Common myeloid progenitor, CD34-positive (primary cell): ENCODE measurements around the gene KLRC4.
"Not testable (repeated sequence)": the region's sequence is repeated elsewhere in the genome, so short reads cannot be mapped to it uniquely, and the experiment has no call there.

Source experiments
- CTCF ChIA-PET: fragments of 350-600 bp; sonication (Branson Sonifier 250); formaldehyde crosslinking; loops from one replicate; lab custom pipeline; 2021; ENCODE audit warnings: antibody characterized with exemption; lab: Charles Lee
- POLR2A ChIA-PET: fragments of 350-600 bp; sonication (Branson Sonifier 250); formaldehyde crosslinking; loops from one replicate; lab custom pipeline; 2021; ENCODE audit warnings: antibody characterized with exemption; lab: Charles Lee
- DNase-seq, 3 donors: peaks; one replicate each; pipeline versions ENCODE4 v3.0.0 to v3.0.0-alpha.2; 2013
- H3K27ac ChIP-seq, 2 experiments: 1 replicate in 1 of 2; 2 replicates in 1 of 2; pipeline ENCODE4 v1.7.0; 2013; ENCODE audit warnings: inconsistent platforms in 2 of 2, low read length in 2 of 2, mild to moderate bottlenecking in 2 of 2, low read depth in 1 of 2, moderate library complexity in 1 of 2; ENCODE audit not compliant: severe bottlenecking in 2 of 2, insufficient read depth in 1 of 2, poor library complexity in 1 of 2
- H3K27me3 ChIP-seq, 5 experiments: replicated peaks in 2 of 5; 1 replicate in 3 of 5; 2 replicates in 2 of 5; pipeline versions ENCODE4 v1.6.1 to v1.7.0; 2013; ENCODE audit warnings: low read length in 4 of 5, mild to moderate bottlenecking in 2 of 5, moderate library complexity in 2 of 5, inconsistent platforms in 1 of 5; ENCODE audit not compliant: insufficient read depth in 5 of 5, control insufficient read depth in 4 of 5
- H3K36me3 ChIP-seq, 4 experiments: 1 replicate in 2 of 4; 2 replicates in 2 of 4; pipeline versions ENCODE4 v1.6.1 to v1.7.0; 2013; ENCODE audit warnings: low read length in 3 of 4, control low read depth in 1 of 4, mild to moderate bottlenecking in 1 of 4; ENCODE audit not compliant: control insufficient read depth in 4 of 4, insufficient read depth in 4 of 4
- H3K4me1 ChIP-seq, 4 experiments: 1 replicate in 3 of 4; 2 replicates in 1 of 4; pipeline versions ENCODE4 v1.6.1 to v1.7.1; 2013; ENCODE audit warnings: low read length in 3 of 4, mild to moderate bottlenecking in 3 of 4, control low read depth in 1 of 4, inconsistent platforms in 1 of 4, moderate library complexity in 1 of 4; ENCODE audit not compliant: control insufficient read depth in 4 of 4, insufficient read depth in 4 of 4; ENCODE audit errors: control extremely low read depth in 1 of 4
- H3K4me3 ChIP-seq, 7 experiments: 1 replicate in 4 of 7; 2 replicates in 3 of 7; pipeline versions ENCODE4 v1.5.1 to v1.7.0; 2013; ENCODE audit warnings: mild to moderate bottlenecking in 7 of 7, low read length in 6 of 7, moderate library complexity in 6 of 7, inconsistent platforms in 2 of 7, low read depth in 2 of 7, control low read depth in 1 of 7; ENCODE audit not compliant: insufficient read depth in 4 of 7, control insufficient read depth in 1 of 7; ENCODE audit errors: extremely low read depth in 1 of 7
- H3K9me3 ChIP-seq, 5 experiments: 1 replicate in 4 of 5; 2 replicates in 1 of 5; pipeline versions ENCODE4 v1.6.1 to v1.7.1; 2013; ENCODE audit warnings: low read length in 4 of 5, mild to moderate bottlenecking in 2 of 5, inconsistent platforms in 1 of 5, low read depth in 1 of 5, moderate library complexity in 1 of 5; ENCODE audit not compliant: control insufficient read depth in 4 of 5, insufficient read depth in 2 of 5; ENCODE audit errors: control extremely low read depth in 1 of 5
- WGBS: methylation state at CpG from one replicate; pipeline ENCODE4 v1.1.5; 2013; ENCODE audit not compliant: insufficient coverage; 5-methylcytosine and 5-hydroxymethylcytosine counted together

The KLRC4 gene

DNA sequence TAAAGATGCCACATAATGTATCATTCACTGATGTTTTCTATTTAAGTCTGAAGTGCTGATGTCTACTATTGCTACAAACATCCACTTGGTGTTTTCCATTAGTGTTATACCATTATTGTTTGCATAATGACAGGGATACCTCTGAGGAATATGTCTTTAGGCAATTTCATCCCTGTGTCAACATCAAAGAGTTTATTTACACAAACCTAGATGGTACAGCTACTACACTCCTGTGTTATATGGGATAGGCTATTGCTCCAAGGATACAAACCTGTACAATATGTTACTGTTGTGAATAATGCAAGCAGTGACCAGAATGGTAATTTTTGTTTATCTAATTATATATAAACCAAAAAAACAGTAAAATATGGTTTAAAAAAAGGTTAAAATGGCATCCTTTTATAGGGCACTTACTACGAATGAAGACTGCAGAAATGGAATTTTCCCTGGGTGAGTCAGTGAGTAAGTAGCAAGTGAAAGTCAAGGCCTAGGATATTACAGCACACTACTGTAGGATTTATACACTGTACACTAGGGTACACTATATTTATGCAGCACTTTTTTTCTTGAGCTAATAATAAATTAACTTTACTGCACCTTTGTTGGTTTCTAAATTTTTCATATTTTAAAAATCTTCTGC, 14.8 kb upstream of the KLRC4 start:
- not testable (repeated sequence) for DNase-seq

DNA sequence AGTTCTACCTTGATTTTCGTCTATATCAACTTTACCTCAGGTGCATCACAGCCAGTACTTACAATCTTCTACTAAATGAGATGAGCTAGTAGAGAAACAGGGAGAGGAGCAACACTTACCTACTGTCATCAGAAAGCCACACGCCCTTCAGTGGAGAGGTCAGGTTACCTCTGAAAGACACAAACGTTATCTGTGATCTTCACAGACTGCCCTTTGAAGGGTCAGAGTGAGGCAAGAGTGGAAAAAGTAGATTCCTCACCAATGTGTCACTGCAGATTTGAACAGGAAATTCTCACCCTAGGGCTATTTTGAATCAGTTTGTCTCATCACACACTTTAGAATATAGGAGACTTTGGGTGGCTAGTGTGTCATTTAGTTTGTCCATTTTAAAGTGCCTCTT, 12.6 kb upstream of the KLRC4 start:
- no CpG with 5 or more reads among the region's 3 CpGs for WGBS
- H3K27me3 ChIP-seq = peaks cover 0 to 27% (median 0%) of the 10 kb centered on the region in 5 experiments
- H3K27ac ChIP-seq, H3K36me3 ChIP-seq, POLR2A ChIA-PET, H3K9me3 ChIP-seq, H3K4me1 ChIP-seq, CTCF ChIA-PET, DNase-seq, H3K4me3 ChIP-seq: not testable (repeated sequence)

More for the DNA sequence above, 14.8 kb upstream of the KLRC4 start:
- H3K4me1 ChIP-seq, POLR2A ChIA-PET, H3K4me3 ChIP-seq, H3K9me3 ChIP-seq, H3K27ac ChIP-seq, H3K36me3 ChIP-seq, CTCF ChIA-PET: not testable (repeated sequence)
- no CpG with 5 or more reads among the region's 1 CpG for WGBS
- H3K27me3 ChIP-seq = peaks cover 0 to 24% (median 0%) of the 10 kb centered on the region in 5 experiments

DNA sequence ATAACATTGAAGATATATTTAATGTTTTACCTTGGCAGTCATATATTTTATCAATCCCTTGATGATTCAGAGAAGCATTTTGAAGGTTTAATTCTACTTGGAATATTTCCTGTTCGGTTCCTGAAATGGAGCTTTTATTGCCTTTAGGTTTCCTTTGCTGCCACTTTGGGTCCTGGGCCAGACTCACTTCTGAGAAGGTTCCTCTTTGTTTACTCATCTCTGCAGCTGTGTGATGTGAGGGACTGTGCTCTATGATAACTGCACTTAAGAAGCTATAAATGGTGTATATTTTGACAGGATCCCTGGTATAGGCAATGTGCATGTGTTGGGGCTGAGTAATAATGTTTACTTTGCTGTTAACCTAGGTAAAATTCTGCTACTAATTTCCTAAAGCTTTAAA, 10.8 kb upstream of the KLRC4 start, which contains the start of gene KLRC3:
Gene KLRC3, minus strand, starts transcription at position 262 of the 400 bp plus-strand sequence. Its CDS starts 45 bp downstream, at position 217.
- H3K36me3 ChIP-seq, H3K27ac ChIP-seq, H3K9me3 ChIP-seq, CTCF ChIA-PET, H3K4me1 ChIP-seq, H3K4me3 ChIP-seq: not testable (repeated sequence)
- DNase-seq = peak in 2 of 3 donors; percentile 22 to 57
- no CpG with 5 or more reads among the region's 1 CpG for WGBS
- POLR2A ChIA-PET = interaction anchor here (0.6 kb wide), 1 partner anchor 194 kb away, joined by 3 read pairs; no protein-coding TSS in a partner anchor
- peaks cover 0 to 33% (median 0%) of the 10 kb centered on the region in 5 experiments for H3K27me3 ChIP-seq

DNA sequence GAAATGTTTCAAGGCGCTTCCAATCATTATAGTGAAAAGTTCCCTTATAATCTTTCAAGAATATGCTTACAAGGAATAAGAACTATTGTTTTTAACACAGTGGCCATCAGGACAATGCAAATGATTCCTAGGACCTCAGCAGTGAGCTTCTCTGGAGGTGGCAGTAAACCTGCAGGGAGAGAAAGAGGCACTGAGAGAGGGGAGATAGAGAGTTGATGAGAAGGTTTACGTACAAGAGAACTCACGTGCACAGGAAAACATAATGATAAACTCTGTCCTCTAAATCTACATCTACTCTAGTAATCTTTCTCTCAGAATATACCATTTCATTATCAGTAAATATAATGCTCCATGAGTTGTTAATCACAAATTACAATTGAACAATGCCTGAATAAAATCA, 715 bp downstream of the KLRC4 start:
- H3K9me3 ChIP-seq = peaks cover 0 to 6% (median 0%) of the 10 kb centered on the region in 5 experiments
- no peaks in the 10 kb centered on the region for H3K36me3 ChIP-seq
- DNase-seq = no peak
- no peak overlapping the region for H3K27ac ChIP-seq
- peaks cover 0 to 82% (median 0%) of the 10 kb centered on the region in 5 experiments for H3K27me3 ChIP-seq
- ChIA-PET CTCF (interaction anchor here (0.6 to 1.5 kb wide), 2 partner anchors 16 to 23 kb away, joined by 3 to 5 read pairs; no protein-coding TSS in a partner anchor), POLR2A (no interaction called here)
- peak overlapping the region in 1 of 7 experiments; percentile 3 for H3K4me3 ChIP-seq
- H3K4me1 ChIP-seq = peaks cover 0 to 16% (median 3%) of the 10 kb centered on the region in 4 experiments
- no CpG with 5 or more reads among the region's 3 CpGs for WGBS

DNA sequence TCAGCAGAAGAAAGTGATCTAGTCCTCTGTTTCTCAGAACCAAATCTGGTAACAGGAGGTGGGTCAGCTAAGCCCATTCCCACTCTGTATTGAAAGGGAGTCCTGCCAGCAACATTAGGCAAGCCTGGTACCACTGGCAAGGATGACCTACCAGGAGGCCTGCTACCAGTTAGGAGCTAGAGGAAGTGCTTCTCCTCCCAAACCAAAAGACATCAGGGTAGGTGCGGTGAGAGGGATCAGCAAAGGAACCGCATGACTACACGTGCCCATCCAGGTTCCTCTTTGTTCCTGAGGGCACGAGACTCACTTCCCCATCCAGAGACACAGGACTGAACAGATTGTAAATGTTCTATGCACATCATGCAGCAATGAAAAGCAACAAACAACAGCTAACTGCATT, 2.8 kb downstream of the KLRC4 start:
- Histone ChIP-seq H3K4me1 (peaks cover 0 to 16% (median 3%) of the 10 kb centered on the region in 4 experiments), H3K4me3 (no peak overlapping the region), H3K27ac (no peak overlapping the region), H3K27me3 (peaks cover 0 to 82% (median 0%) of the 10 kb centered on the region in 5 experiments), H3K36me3 (no peaks in the 10 kb centered on the region), H3K9me3 (peaks cover 0 to 6% (median 0%) of the 10 kb centered on the region in 5 experiments)
- DNase-seq = peak; percentile 38 to 87 (median 85)
- POLR2A ChIA-PET = interaction anchor here (0.8 kb wide), 1 partner anchor 13 kb away, joined by 3 read pairs; no protein-coding TSS in a partner anchor
- CTCF ChIA-PET = interaction anchor here (1.3 to 1.8 kb wide), 3 partner anchors 9 to 14 kb away, joined by 4 to 5 read pairs (median 4); no protein-coding TSS in a partner anchor
- WGBS = 0% methylated on average over 2 of the region's 4 CpGs

DNA sequence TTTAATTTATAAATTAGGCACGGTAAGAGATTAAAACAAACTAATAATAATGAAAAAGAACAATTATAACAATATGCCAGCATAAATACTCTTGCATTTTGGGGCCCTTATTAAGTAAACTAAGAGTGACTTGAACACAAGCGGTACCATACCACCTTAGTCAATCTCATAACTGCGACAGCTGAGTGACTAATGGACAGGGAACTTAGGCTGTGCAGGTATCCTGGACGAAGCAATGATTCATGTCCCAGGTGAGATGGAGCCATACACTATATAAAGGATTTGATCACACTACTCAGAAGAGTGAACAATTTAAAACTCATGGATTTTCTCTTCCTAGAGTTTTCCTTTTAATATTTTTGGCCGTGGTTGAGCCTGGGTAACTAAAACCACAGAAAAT, 4.3 kb downstream of the KLRC4 start:
- Histone ChIP-seq H3K27ac (no peak overlapping the region), H3K9me3 (peaks cover 0 to 7% (median 0%) of the 10 kb centered on the region in 5 experiments), H3K27me3 (peaks cover 0 to 82% (median 0%) of the 10 kb centered on the region in 5 experiments), H3K4me3 (no peak overlapping the region), H3K4me1 (peaks cover 0 to 16% (median 3%) of the 10 kb centered on the region in 4 experiments), H3K36me3 (no peaks in the 10 kb centered on the region)
- ChIA-PET CTCF (interaction anchor here (1.2 kb wide), 1 partner anchor 13 kb away, joined by 3 read pairs; no protein-coding TSS in a partner anchor), POLR2A (no interaction called here)
- 100% methylated on average over 1 of the region's 5 CpGs for WGBS
- DNase-seq = no peak

DNA sequence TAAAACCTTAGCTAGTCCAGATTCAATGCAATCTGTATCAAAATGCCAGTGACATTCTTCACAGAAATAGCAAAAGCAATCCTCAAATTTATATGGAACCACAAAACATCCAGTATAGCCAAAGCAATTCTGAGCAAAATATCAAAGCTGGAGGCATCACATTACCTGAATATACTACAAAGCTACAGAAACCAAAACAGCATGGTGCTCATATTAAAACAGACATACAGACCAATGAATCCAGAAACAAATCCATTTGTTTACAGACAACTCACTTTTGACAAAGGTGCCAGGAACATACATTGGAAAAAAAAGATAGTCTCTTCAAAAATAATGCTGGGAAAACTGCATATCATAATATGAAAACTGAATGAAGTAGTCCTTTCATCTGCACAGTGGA, 4.8 kb downstream of the KLRC4 start:
- Histone ChIP-seq H3K9me3 (peaks cover 0 to 12% (median 0%) of the 10 kb centered on the region in 5 experiments), H3K4me3 (no peak overlapping the region), H3K36me3 (no peaks in the 10 kb centered on the region), H3K27me3 (peaks cover 0 to 84% (median 0%) of the 10 kb centered on the region in 5 experiments), H3K27ac (no peak overlapping the region), H3K4me1 (peaks cover 0 to 16% (median 3%) of the 10 kb centered on the region in 4 experiments)
- POLR2A ChIA-PET = no interaction called here
- no peak for DNase-seq
- CTCF ChIA-PET = interaction anchor here (1.2 kb wide), 1 partner anchor 12 kb away, joined by 3 read pairs; no protein-coding TSS in a partner anchor
